Stimulated activated CD8-positive, alpha-beta memory T cell treated with anti-CD3 and anti-CD28 coated beads, Interleukin-4, amount 100 ng/mL, for 48 hours (primary cell): ENCODE measurements around the gene SCCPDH.
A peak's percentile ranks its signal among the peaks of the same experiment; 100 is the strongest.
"Not testable (repeated sequence)": the region's sequence is repeated elsewhere in the genome, so short reads cannot be mapped to it uniquely, and the experiment has no call there.

ENCODE experiments used
- DNase-seq: peaks from one replicate; pipeline ENCODE4 v3.0.0-alpha.2; 2020

SCCPDH gene

GRCh38 chr1:246724016-246724730 lies at the start of gene SCCPDH:
TSS of gene SCCPDH (plus strand) at chr1:246724409. CDS start at chr1:246724423, 14 bp downstream.
- DNase-seq, result peak; percentile 81

- DNase-seq, result no peak
Measured at GRCh38 chr1:246677842-246678241, 46.4 kb upstream of the SCCPDH start.

GRCh38 chr1:246678816-246679793 lies 45.1 kb upstream of the SCCPDH start:
- DNase-seq, result no peak

GRCh38 chr1:246679794-246680177 lies 44.4 kb upstream of the SCCPDH start:
- DNase-seq, result no peak

GRCh38 chr1:246680190-246680589 lies 44.0 kb upstream of the SCCPDH start:
- no peak for DNase-seq

- DNase-seq, result no peak
Measured at GRCh38 chr1:246680696-246681130, 43.5 kb upstream of the SCCPDH start.

- no peak for DNase-seq
Measured at GRCh38 chr1:246681900-246682895, 42.0 kb upstream of the SCCPDH start.

GRCh38 chr1:246683521-246683920 lies 40.7 kb upstream of the SCCPDH start:
- DNase-seq, result no peak

- no peak for DNase-seq
Measured at GRCh38 chr1:246687002-246687401, 37.2 kb upstream of the SCCPDH start.

GRCh38 chr1:246689409-246690008 lies 34.7 kb upstream of the SCCPDH start:
- DNase-seq, result peak; percentile 57

GRCh38 chr1:246690100-246690499 lies 34.1 kb upstream of the SCCPDH start:
- DNase-seq, result no peak

- DNase-seq, result no peak
Measured at GRCh38 chr1:246691622-246692495, 32.4 kb upstream of the SCCPDH start.

GRCh38 chr1:246694213-246694895 lies 29.9 kb upstream of the SCCPDH start:
- DNase-seq, result not testable (repeated sequence)

- no peak for DNase-seq
Measured at GRCh38 chr1:246695136-246695535, 29.1 kb upstream of the SCCPDH start.

GRCh38 chr1:246695666-246696065 lies 28.5 kb upstream of the SCCPDH start:
- DNase-seq, result no peak

GRCh38 chr1:246698466-246699094 lies 25.6 kb upstream of the SCCPDH start:
- DNase-seq, result no peak

- DNase-seq, result peak; percentile 89
Measured at GRCh38 chr1:246699095-246699735, 25.0 kb upstream of the SCCPDH start.

- DNase-seq, result no peak
Measured at GRCh38 chr1:246703581-246703980, 20.6 kb upstream of the SCCPDH start.

- no peak for DNase-seq
Measured at GRCh38 chr1:246705368-246705767, 18.8 kb upstream of the SCCPDH start.
